Midbrain (tissue), 1 donor: ENCODE results near the gene RABGGTA.

Experiments
- DNase-seq: peaks from one replicate; lab custom pipeline; 2025; lab: John Stamatoyannopoulos, UW

Gene RABGGTA

DNA sequence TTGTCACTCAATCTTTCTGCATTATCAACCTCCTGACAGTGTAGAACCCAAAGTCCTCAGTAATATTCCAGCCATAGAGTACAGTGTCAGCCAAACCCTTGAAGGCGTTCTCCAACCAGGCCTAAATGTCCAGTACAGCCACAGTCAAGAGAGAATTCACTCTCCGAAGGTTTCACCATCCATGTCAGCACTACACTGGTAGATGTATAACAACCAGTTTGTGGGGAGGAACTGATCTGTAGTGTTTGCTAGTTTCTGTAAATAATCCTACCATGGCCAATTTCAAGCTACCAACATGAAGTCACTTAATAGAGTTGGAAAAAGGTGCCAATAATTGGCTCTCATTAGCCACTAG lies 55.1 kb downstream of the RABGGTA start:
- DNase-seq, result no peak
